Duodenal mucosa (tissue), 2 donors: ENCODE data around the gene SRD5A1.

ENCODE experiments used
- H3K27ac ChIP-seq: one replicate; pipeline ENCODE4 v1.7.0; 2013; ENCODE audit warnings: low read depth, low read length
- H3K27me3 ChIP-seq, 2 donors: one replicate each; pipeline ENCODE4 v1.7.0; 2013; ENCODE audit warnings: low read length in 2 of 2, control low read depth in 1 of 2; ENCODE audit not compliant: insufficient read depth in 2 of 2, control insufficient read depth in 1 of 2
- H3K36me3 ChIP-seq, 2 donors: one replicate each; pipeline ENCODE4 v1.7.0; 2013; ENCODE audit warnings: low read length in 2 of 2, control low read depth in 1 of 2; ENCODE audit not compliant: insufficient read depth in 2 of 2, control insufficient read depth in 1 of 2
- H3K4me1 ChIP-seq, 2 donors: one replicate each; pipeline ENCODE4 v1.7.0; 2013; ENCODE audit warnings: low read length in 2 of 2, control low read depth in 1 of 2; ENCODE audit not compliant: insufficient read depth in 2 of 2, control insufficient read depth in 1 of 2
- H3K4me3 ChIP-seq, 2 donors: one replicate each; pipeline ENCODE4 v1.7.0; 2013; ENCODE audit warnings: low read length in 2 of 2, low read depth in 1 of 2
- H3K9ac ChIP-seq, 2 donors: one replicate each; pipeline ENCODE4 v1.7.0; 2013; ENCODE audit warnings: low read length in 2 of 2, low read depth in 1 of 2
- H3K9me3 ChIP-seq, 2 donors: one replicate each; pipeline ENCODE4 v1.7.0; 2013; ENCODE audit warnings: low read length in 2 of 2, control low read depth in 1 of 2; ENCODE audit not compliant: control insufficient read depth in 1 of 2

The SRD5A1 gene

DNA sequence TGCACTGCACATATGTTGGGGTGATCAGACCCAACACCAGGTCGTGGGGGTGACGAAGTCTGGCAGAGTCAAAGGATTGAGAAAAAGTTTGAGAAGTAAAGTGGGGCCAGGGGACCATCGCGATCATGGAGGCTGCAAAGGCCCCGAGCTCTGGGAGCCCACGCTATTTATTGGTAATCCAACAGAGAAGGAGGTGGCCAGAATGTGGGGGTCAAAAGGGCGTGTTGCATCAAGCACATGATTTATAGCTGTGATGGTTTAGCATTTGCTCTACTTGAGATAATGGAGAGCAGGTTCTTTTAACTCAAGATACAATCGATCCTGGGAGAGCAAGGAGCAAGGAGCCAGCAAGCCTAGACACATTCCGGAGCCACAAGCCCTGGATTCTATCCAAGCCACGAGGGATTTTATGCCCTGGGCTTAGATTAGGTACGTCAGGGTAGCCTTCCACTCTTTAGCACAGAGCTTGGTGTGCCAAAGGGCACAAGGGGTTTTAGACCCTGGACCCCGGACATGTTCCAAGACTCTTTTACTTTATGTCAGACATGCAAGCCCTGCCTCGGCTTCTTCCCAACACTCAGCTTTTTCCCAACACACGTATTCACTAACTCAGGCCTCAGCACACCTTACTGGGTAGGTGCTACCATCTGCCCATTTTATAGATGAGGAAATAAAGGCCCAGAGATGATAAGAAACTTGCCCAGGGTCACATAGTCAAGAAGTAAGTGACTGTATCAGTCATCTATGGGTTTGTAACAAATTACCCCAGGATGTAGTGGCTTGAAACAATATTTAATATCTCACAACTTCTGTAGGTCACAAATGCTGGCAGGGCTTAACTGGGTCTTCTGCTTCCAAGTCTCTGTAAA lies 39.9 kb upstream of the SRD5A1 start:
- Histone ChIP-seq H3K9ac (no peak overlapping the region), H3K27ac (no peak overlapping the region), H3K4me3 (no peak overlapping the region), H3K4me1 (no peaks in the 10 kb centered on the region), H3K9me3 (no peaks in the 10 kb centered on the region), H3K36me3 (peaks cover 6 to 11% of the 10 kb centered on the region in 2 donors), H3K27me3 (no peaks in the 10 kb centered on the region)

DNA sequence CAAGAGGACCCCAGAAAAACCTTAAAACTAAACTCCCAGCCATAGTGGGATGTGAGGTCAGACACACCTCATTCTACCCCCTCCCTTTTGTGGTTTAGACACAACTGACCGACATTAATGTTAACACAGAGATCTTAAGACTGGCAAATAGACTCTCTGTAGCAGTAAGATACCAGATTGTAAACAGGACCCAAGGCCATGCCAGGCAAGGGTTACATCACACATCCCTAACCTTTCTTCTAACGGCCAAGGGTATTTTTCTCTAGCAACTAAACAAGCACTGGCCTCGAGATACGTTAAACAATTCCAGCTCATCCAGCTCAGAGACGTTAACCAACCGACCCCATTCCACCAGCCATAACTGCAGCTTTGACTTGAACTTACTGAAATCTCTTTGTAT lies 39.2 kb upstream of the SRD5A1 start:
- peaks cover 11 to 18% of the 10 kb centered on the region in 2 donors for H3K36me3 ChIP-seq
- H3K27ac ChIP-seq, result no peak overlapping the region
- H3K9me3 ChIP-seq, result no peaks in the 10 kb centered on the region
- H3K9ac ChIP-seq, result no peak overlapping the region
- no peaks in the 10 kb centered on the region for H3K27me3 ChIP-seq
- no peak overlapping the region for H3K4me3 ChIP-seq
- no peaks in the 10 kb centered on the region for H3K4me1 ChIP-seq

DNA sequence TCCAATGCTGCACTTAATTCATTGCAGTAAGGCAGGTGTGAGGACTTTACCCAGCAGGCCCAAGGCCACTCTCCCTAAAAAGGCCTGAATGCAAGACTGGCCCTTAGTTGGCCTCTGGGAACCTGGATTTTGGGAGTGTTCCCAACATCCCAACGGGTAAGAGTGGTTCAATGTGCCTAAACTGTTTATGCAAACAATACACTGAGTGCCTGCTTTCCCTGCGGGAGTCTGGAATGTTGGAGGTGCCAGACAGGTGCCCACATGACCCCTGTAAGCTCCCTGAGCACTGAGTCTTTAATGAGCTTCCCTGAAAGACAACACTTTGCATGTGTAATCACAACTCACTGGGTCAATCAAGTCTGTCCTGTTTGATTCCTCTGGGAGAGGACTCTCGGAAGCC lies 37.8 kb upstream of the SRD5A1 start:
- Histone ChIP-seq H3K27me3 (no peaks in the 10 kb centered on the region), H3K9me3 (no peaks in the 10 kb centered on the region), H3K4me1 (no peaks in the 10 kb centered on the region), H3K27ac (no peak overlapping the region), H3K4me3 (no peak overlapping the region), H3K36me3 (peaks cover 18 to 31% of the 10 kb centered on the region in 2 donors), H3K9ac (no peak overlapping the region)

DNA sequence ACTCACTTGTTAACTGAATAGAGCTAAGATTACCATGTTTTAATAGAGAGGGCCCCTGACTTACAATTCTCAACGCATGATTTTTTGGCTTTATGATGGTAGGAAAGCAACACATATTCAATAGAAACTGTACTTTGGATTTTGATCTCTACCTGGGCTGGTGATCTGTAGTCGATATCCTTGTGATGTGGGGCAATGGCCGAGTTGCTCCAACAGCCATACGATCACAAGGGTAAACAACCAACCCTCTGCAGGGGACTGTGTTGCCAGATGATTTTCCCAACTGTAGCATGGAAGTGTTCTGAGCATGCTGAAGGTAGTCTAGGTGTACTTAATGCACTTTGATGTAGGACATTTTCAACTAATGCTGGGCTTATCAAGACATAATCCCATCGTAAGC lies 36.9 kb upstream of the SRD5A1 start:
- H3K4me1 ChIP-seq, result no peaks in the 10 kb centered on the region
- no peak overlapping the region for H3K4me3 ChIP-seq
- no peak overlapping the region for H3K27ac ChIP-seq
- no peak overlapping the region for H3K9ac ChIP-seq
- H3K36me3 ChIP-seq, result peaks cover 23 to 41% of the 10 kb centered on the region in 2 donors
- no peaks in the 10 kb centered on the region for H3K27me3 ChIP-seq
- no peaks in the 10 kb centered on the region for H3K9me3 ChIP-seq

DNA sequence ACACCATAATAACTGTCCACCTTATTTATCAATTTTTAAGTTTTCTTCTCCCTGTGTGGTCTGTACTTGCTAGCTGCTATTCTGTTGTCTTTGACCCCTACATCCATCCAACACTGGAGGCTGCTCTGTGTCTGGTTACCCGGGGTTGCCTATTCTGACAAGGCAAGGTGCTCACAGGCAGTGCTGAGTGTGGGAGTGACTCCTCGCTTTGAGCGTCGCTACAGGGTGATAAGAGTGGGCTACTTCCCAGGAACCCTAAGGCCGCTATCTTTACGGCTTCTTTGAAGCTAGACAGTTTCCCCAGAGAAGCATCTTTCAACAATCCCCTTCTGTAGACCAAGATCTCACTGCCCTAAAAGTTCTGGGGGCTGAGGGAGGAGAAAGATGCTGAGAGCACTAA lies 35.7 kb upstream of the SRD5A1 start:
- Histone ChIP-seq H3K27ac (no peak overlapping the region), H3K27me3 (no peaks in the 10 kb centered on the region), H3K4me1 (no peaks in the 10 kb centered on the region), H3K4me3 (no peak overlapping the region), H3K9me3 (no peaks in the 10 kb centered on the region), H3K9ac (no peak overlapping the region), H3K36me3 (peaks cover 34 to 52% of the 10 kb centered on the region in 2 donors)

DNA sequence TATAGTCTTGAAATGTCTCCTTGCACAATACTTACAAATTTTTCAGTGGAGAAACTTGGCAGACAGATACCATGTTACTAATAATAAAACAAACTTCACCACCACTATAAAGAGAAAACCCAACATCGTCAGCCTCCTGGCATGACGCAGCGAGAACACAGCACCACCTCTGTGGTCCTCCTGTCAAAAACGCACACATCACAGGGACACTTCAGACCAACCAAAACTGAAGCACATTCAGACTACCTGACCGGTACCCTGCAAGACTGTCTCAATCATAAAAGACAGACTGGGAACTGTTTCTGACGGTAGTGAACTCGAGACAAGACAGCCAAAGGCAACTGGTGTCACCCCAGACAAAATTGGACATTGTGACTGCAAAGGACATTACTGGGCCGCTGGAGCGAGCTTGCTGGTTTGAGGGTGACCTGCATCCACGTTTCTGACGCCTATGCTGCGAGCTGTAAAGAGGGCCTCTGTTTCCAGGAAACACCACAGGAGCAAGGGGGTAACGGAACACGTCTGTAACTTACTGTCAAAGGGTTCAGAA lies 34.8 kb upstream of the SRD5A1 start:
- no peak overlapping the region for H3K4me3 ChIP-seq
- no peaks in the 10 kb centered on the region for H3K27me3 ChIP-seq
- H3K4me1 ChIP-seq, result no peaks in the 10 kb centered on the region
- H3K36me3 ChIP-seq, result peaks cover 34 to 59% of the 10 kb centered on the region in 2 donors
- H3K9me3 ChIP-seq, result no peaks in the 10 kb centered on the region
- H3K27ac ChIP-seq, result no peak overlapping the region
- H3K9ac ChIP-seq, result no peak overlapping the region

DNA sequence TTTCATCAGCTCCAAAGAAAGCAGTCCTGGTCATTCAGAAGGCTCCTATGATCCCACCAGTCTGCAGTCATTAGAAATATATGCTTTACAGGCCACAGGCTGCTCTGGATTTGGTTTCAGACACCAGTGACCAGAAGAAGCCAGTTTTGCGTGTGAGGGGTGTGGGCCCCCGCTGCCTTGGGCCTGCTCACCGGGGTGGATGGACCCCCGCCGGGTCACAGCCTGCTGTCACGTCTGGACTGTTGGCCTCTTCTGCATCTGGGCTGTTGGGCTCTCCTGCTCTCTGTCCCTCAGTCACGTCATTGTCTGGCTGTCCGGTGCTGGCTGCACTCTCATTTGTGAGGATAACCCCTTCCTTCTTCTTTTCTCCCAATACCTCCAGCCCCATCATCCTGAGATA lies 33.5 kb upstream of the SRD5A1 start:
- no peaks in the 10 kb centered on the region for H3K4me1 ChIP-seq
- peaks cover 45 to 72% of the 10 kb centered on the region in 2 donors for H3K36me3 ChIP-seq
- H3K4me3 ChIP-seq, result no peak overlapping the region
- H3K9me3 ChIP-seq, result no peaks in the 10 kb centered on the region
- H3K27ac ChIP-seq, result no peak overlapping the region
- no peaks in the 10 kb centered on the region for H3K27me3 ChIP-seq
- no peak overlapping the region for H3K9ac ChIP-seq

DNA sequence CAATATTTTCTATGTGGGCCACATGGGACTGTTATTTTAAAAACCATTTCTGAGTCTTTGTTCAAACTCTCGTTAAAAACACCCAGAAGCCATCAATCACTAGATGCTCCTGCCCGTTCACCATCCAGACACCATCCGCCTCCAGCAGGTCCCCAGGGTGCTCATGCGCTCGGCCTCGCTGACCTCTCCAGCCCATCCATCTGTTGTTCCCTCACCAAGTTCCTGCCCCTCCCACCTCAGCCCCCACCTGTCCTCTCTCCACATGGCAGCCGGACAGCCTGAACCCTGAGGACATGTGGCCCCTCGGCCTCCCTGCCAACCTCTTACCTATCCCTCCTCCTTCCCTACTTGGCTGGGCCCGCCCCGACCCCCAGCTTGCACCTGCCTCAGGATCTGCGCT lies 32.0 kb upstream of the SRD5A1 start:
- H3K9ac ChIP-seq, result no peak overlapping the region
- H3K36me3 ChIP-seq, result peaks cover 52 to 84% of the 10 kb centered on the region in 2 donors
- H3K9me3 ChIP-seq, result no peaks in the 10 kb centered on the region
- H3K27me3 ChIP-seq, result no peaks in the 10 kb centered on the region
- H3K27ac ChIP-seq, result no peak overlapping the region
- no peak overlapping the region for H3K4me3 ChIP-seq
- H3K4me1 ChIP-seq, result no peaks in the 10 kb centered on the region

DNA sequence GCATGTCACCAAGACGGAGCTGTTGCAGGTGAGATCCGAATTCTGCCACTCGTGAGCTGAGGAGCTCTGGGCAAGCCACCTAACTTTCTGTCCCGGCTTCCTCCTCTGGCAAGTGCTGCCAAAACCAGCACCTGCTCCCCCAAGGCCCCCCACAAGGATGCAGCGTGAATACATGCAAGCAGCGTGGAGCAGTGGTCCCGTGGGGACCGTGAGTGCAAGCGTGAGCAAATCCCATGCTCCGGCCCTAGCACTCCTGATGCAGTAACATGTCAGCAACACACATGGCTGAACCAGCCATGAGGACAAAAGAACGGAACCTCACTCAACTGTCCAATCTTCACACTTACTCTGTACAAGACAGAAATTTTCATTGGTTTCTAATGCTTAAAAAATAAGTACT lies 31.4 kb upstream of the SRD5A1 start:
- H3K4me3 ChIP-seq, result no peak overlapping the region

DNA sequence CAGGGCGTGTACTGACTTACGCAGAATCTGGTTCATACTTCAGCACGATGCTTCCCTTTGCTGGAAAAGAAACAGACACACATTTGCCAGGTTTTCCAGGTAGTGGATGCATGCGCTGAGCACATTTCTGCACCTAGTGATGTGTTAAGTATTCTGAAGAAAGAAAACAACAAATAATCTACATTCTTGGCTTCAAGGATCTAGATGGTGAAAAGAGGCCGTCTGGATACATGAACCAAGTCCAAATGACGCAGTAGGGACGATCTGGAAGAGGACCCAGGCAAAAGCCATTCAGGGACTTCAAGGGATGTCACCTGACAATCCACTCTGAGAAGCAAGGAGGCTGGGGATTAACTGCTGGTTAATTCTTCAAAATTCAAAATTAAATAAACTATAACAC lies 30.8 kb upstream of the SRD5A1 start:
- Histone ChIP-seq H3K9me3 (no peaks in the 10 kb centered on the region), H3K36me3 (peaks cover 59 to 91% of the 10 kb centered on the region in 2 donors), H3K4me3 (no peak overlapping the region), H3K27me3 (no peaks in the 10 kb centered on the region), H3K27ac (no peak overlapping the region), H3K4me1 (no peaks in the 10 kb centered on the region), H3K9ac (no peak overlapping the region)

More for the DNA sequence above, 31.4 kb upstream of the SRD5A1 start:
- no peaks in the 10 kb centered on the region for H3K4me1 ChIP-seq
- H3K27ac ChIP-seq, result no peak overlapping the region
- H3K27me3 ChIP-seq, result no peaks in the 10 kb centered on the region
- no peaks in the 10 kb centered on the region for H3K9me3 ChIP-seq
- H3K9ac ChIP-seq, result no peak overlapping the region
- peaks cover 55 to 85% of the 10 kb centered on the region in 2 donors for H3K36me3 ChIP-seq
